NCI-H226 (cell line): Measurements from ENCODE around the gene BCAS1.
"Not testable (repeated sequence)": the region's sequence is repeated elsewhere in the genome, so short reads cannot be mapped to it uniquely, and the experiment has no call there.

ENCODE experiments used
- DNase-seq: peaks from one replicate; pipeline ENCODE4 v3.0.0-alpha.2; 2015

BCAS1 gene

GRCh38 chr20:53981752-53982437 is 88.5 kb downstream of the BCAS1 start:
- no peak for DNase-seq

GRCh38 chr20:53981130-53981529 is 89.3 kb downstream of the BCAS1 start:
- DNase-seq, result no peak

GRCh38 chr20:53980031-53980465 is 90.3 kb downstream of the BCAS1 start:
- DNase-seq, result no peak

GRCh38 chr20:53978497-53978896 is 91.9 kb downstream of the BCAS1 start:
- no peak for DNase-seq

- DNase-seq, result no peak
Measured at GRCh38 chr20:53977391-53977790, 93.0 kb downstream of the BCAS1 start.

- no peak for DNase-seq
Measured at GRCh38 chr20:53975761-53976160, 94.6 kb downstream of the BCAS1 start.

- no peak for DNase-seq
Measured at GRCh38 chr20:53974785-53975555, 95.4 kb downstream of the BCAS1 start.

- not testable (repeated sequence) for DNase-seq
Measured at GRCh38 chr20:53973882-53974281, 96.5 kb downstream of the BCAS1 start.

GRCh38 chr20:53972179-53972578 is 98.2 kb downstream of the BCAS1 start:
- DNase-seq, result no peak

- DNase-seq, result no peak
Measured at GRCh38 chr20:53971096-53971683, 99.2 kb downstream of the BCAS1 start.

- no peak for DNase-seq
Measured at GRCh38 chr20:53970232-53970631, 100.2 kb downstream of the BCAS1 start.

- no peak for DNase-seq
Measured at GRCh38 chr20:53967527-53967926, 102.9 kb downstream of the BCAS1 start.

GRCh38 chr20:53966774-53967398 is 103.5 kb downstream of the BCAS1 start:
- no peak for DNase-seq

- no peak for DNase-seq
Measured at GRCh38 chr20:53964501-53965253, 105.7 kb downstream of the BCAS1 start.

GRCh38 chr20:53964067-53964466 is 106.3 kb downstream of the BCAS1 start:
- DNase-seq, result no peak

- DNase-seq, result no peak
Measured at GRCh38 chr20:53963635-53964034, 106.8 kb downstream of the BCAS1 start.

- no peak for DNase-seq
Measured at GRCh38 chr20:53962388-53962787, 108.0 kb downstream of the BCAS1 start.

GRCh38 chr20:53961527-53961926 is 108.9 kb downstream of the BCAS1 start:
- DNase-seq, result no peak

GRCh38 chr20:53960579-53961272 is 109.7 kb downstream of the BCAS1 start:
- no peak for DNase-seq

- no peak for DNase-seq
Measured at GRCh38 chr20:53959911-53960578, 110.3 kb downstream of the BCAS1 start.

- no peak for DNase-seq
Measured at GRCh38 chr20:53958260-53958659, 112.1 kb downstream of the BCAS1 start.
